Fibroblast of lung (primary cell): ENCODE measurements around the gene TMEM134.
"Not testable (repeated sequence)": the region's sequence is repeated elsewhere in the genome, so short reads cannot be mapped to it uniquely, and the experiment has no call there.

ENCODE experiments used
- CTCF ChIP-seq, 2 donors: IDR thresholded peaks in 1 of 2; conservative IDR thresholded peaks in 1 of 2; 1 replicate in 1 of 2; 2 replicates in 1 of 2; pipeline ENCODE4 v1.5.1; 2011 to 2012; ENCODE audit warnings: low read length in 2 of 2, control low read depth in 1 of 2, inconsistent platforms in 1 of 2, low read depth in 1 of 2, mild to moderate bottlenecking in 1 of 2
- EZH2 ChIP-seq: IDR thresholded peaks from 2 replicates; pipeline ENCODE4 v1.5.1; 2012; ENCODE audit warnings: low read length, control low read depth, mild to moderate bottlenecking; ENCODE audit errors: missing control alignments

DNA sequence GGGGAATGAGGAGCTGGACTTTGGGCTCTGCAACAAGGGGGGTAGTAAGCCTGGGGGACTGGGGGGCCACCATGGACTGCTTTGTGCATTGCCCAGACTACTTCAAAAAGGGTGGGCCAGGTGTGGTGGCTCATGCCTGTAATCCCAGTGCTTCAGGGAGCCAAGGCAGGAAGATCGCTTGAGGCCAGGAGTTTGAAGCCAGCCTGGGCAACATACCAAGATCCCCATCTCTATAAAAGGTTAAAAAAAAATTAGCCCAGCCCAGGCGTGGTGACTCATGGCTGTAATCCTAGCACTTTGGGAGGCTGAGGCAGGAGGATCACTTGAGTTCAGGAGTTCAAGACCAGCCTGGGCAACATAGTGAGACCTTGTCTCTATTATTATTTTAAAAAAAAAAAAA lies 3.5 kb downstream of the TMEM134 start:
- TF ChIP-seq CTCF (conservative IDR thresholded peaks at IDR 0.05 in 1 of 2, IDR thresholded peaks at IDR 0.05 in 1 of 2; ENCODE audit: low read depth in 1 of 2, low read length in 2 of 2); EZH2: not testable (repeated sequence)
